Left colon (tissue), 2 donors: ENCODE measurements around the gene KCNV2. TPM values are rescaled to one million over a fixed set of nuclear protein-coding genes. Genes with fewer than 3 reads are reported as not detected.
"Not testable (repeated sequence)": the region's sequence is repeated elsewhere in the genome, so short reads cannot be mapped to it uniquely, and the experiment has no call there.

ENCODE experiments used
- ATAC-seq: fragments of 200-7000 bp; cut with Tn5 transposase; one replicate; pipeline ENCODE4 v1.9.1; 2020; ENCODE audit warnings: mild to moderate bottlenecking, moderate library complexity
- DNase-seq, 2 donors: peaks; one replicate each; pipeline ENCODE4 v3.0.0-alpha.2; 2020
- intact Hi-C, 2 donors: fragments of 100-400 bp; cut with DNase I in 1 of 2; cut with micrococcal nuclease in 1 of 2; formaldehyde crosslinking; loops; one replicate each; pipeline versions ENCODE4 v1.11.2 to v1.14.0; 2022; cut with DNase I, micrococcal nuclease
- long read RNA-seq: library from polyadenylated mRNA; unstranded; transcript quantifications from one replicate; pipeline ENCODE4 v2.0.0, GENCODE V29; 2021
- total RNA-seq, 2 donors: library from RNA; stranded (reverse); fragmentation: NEBNext Ultra II Directional; extraction: Animal tissue kit (Norgen Biotek cat#: 25700); gene quantifications; one replicate each; pipeline ENCODE4 v1.2.1, GENCODE V29; 2021
- donor health status: DM: no; HTN: no; CAD: no.
- donor health status: DM: yes; HTN: yes; CAD: no.

Gene KCNV2
- total RNA-seq, result not detected
- long read RNA-seq, result 0 reads

GRCh38 chr9:2717385-2717784 lies at the start of gene KCNV2:
Gene KCNV2, plus strand, starts transcription at chr9:2717510. Its CDS starts 230 bp downstream, at chr9:2717740.
- intact Hi-C loops, result no loop called here
- ATAC-seq, result no peak
- no peak for DNase-seq

GRCh38 chr9:2673161-2673560 lies 44.1 kb upstream of the KCNV2 start:
- DNase-seq (no peak), ATAC-seq (no peak)
- intact Hi-C loops, result no loop called here

- no peak for DNase-seq
- no peak for ATAC-seq
- intact Hi-C loops, result no loop called here
Measured at GRCh38 chr9:2674141-2674824, 43.0 kb upstream of the KCNV2 start.

- intact Hi-C loops, result no loop called here
- ATAC-seq, result peak; percentile 39
- DNase-seq, result no peak
Measured at GRCh38 chr9:2675834-2676233, 41.5 kb upstream of the KCNV2 start.

DNA sequence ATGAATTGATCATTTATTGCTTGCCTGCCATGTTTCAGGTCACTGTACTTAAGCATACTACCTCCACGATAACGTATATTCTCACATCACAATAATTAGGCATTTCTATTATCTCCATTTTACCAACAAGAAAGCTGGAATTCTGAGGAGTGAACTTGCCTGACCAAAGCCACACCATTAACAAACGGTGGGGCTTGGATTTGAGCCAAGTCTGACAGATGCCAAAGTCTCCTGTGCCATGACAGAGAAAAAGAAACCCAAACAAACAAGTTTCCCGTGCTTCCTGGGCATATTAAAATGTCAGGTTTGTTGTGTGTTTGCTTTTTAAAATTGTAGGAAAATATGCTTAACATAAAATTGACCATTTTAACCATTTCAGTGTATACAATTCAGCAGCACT lies 40.8 kb upstream of the KCNV2 start:
- DNase-seq (peak in 1 of 2 donors; percentile 32), ATAC-seq (peak; percentile 39)
- intact Hi-C loops, result no loop called here

DNA sequence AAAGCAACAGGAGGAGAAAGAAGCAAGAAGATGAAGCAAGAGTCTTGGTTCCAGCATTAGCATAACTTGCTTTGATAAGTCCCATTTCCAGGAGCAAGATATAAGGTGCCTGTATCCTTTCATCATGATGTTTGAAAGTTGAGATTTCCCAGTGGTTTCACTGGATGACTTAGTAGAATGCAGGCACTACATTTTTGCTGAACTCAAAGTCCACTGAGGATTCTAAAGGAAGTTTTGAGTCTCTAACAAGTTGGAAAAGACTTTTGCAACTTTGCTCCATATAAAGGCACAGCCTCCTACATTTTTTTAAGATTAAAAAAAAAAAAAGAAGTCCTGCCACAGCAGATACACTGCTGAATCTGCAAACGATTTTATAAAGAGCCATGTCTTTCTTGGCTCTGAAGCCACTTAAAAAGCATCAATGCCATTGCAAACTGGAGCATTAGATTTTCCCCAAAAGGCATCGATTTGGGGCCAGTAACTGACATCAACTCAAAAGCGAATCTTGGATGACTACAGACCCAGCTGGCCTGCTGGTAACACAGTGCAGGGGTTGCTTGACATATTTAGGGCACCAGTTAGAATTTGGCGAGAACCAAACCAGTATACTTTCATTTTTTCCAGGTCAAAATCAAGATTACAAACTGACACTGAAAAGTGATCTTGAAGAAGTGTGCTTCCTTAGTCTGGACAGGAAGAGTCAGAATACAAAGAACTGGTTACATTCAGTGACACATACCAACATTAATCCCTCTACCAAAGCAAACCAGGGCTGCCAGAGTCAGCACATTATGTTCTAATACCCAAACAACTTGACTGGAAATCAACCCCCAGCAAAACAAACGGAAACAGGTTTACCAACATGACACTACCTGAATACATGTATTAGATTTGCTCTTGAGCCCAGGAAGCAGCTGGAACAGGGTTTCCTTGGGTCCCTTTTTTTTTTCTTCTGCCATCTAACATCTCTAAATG lies 39.1 kb upstream of the KCNV2 start:
- DNase-seq, result no peak

DNA sequence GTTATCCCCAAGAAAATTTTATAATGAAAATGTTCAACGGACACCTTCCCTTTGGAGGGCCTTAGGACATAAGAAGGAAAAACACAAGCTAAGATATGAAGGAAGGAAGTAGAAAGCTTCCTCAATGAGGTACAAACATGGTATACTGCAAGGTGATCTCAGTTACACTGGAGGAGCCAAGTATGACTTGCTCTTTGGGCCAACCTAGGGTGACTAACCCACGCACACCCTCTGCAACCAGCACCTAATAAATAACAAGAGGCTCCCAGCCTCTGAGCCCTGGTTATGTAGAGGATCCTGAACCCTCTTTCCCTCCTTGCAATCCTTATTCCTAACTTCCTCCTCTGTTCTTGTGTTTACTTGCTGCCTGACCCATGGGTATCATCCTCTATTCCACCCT lies 38.3 kb upstream of the KCNV2 start:
- DNase-seq, result no peak
- ATAC-seq, result no peak
- intact Hi-C loops, result no loop called here

More for the DNA sequence above, 39.1 kb upstream of the KCNV2 start:
- intact Hi-C loops, result no loop called here
- no peak for ATAC-seq

- intact Hi-C loops, result no loop called here
- ATAC-seq, result no peak
- DNase-seq, result no peak
Measured at GRCh38 chr9:2681981-2682380, 35.3 kb upstream of the KCNV2 start.

DNA sequence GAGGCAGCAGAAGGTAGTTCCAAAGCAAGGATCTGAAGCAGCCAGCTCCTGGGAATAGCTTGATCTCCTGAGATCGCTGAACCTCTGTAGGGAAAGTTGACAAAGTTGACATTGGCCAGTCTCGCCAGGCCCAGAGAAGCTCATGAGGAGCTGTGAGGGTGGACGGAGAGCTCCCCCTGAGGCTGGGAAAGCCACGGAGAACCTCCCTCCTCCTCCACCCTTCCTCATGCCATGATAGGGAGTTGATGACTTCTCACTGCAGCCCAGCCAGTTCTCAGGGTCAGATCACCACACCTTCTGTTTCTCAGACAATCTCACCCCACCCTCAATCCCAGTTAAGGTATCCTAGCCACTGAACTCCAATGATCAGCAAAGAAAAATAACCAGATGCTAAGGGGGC lies 30.4 kb upstream of the KCNV2 start:
- DNase-seq, result no peak
- intact Hi-C loops, result no loop called here
- no peak for ATAC-seq

DNA sequence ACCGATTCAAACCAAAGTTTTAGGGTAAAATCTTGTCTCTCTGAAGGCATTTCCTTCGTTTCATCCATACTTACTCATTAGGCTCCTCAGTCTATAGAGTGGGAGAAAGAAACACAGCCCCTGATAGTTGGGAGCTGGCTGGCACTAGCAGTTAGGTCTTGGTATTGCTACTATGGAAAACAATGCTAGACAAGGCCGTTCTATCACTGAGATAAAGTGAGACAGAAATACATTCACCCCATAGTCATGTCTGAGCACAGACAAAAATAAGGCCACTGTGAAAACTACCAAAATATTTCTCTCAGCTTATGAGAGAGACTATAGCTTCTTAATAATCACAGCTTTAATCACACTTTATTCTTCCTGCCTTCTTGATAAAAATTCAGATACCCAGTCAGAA lies 28.7 kb upstream of the KCNV2 start:
- no peak for DNase-seq
- no peak for ATAC-seq
- intact Hi-C loops, result no loop called here

DNA sequence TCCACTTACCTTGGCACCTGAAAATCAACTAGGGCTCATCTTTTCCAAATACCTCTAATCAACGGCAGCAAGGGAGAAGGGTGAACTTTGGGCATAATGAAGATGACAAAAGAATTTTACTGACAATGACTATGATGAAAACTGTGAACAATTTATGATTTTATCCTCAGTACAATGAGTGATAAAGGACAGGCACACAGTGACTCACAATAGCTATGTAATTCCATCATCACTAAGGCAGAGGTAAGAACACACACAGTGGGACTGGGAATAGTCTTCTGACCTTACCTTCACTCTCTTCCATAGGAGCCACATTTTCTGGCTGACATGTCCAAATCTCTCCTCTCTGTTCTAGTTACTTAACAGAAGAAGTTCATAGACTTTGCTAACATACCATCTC lies 26.1 kb upstream of the KCNV2 start:
- DNase-seq (no peak), ATAC-seq (no peak)
- intact Hi-C loops, result no loop called here

DNA sequence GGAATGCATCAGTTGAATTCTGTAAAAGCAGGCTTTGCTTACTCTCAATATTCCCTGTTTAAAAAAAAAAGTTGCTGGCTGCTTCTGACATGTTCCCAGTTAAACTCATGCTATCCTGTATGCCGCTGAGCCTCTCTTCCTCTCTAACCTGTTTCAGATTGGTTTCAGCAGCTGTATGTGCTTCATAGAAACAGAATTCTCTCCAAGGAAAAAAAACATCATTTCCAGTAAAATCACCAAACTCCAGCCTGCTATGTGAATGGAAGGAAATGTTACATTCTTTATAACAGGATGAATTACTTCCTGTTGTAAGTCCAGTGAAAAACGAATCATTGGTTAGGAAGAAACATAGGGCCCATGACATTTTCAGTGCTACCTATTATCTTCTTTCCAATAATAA lies 25.7 kb upstream of the KCNV2 start:
- ATAC-seq (no peak), DNase-seq (no peak)
- intact Hi-C loops, result no loop called here

GRCh38 chr9:2693056-2693455 lies 24.3 kb upstream of the KCNV2 start:
- DNase-seq, result no peak
- ATAC-seq, result no peak
- intact Hi-C loops, result no loop called here

DNA sequence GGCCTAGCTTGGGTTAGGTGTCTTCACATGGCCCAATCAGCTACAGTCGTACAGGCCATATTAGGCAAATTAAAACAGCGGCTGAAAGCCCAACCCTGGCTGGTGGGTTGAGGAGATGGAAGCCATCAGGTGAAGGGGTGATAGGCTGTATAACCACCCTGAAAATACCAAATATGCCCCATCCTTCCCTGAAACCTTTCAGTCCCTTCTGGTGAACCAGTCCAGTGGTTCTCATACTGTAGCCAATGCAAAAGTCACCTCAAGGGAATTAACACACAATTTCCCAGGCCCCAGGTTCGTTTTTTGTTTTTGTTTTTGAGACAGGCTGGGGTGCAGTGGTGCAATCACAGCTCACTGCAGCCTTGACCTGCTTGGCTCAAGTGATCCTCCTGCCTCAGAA lies 19.8 kb upstream of the KCNV2 start:
- no peak for DNase-seq
- no peak for ATAC-seq
- intact Hi-C loops, result no loop called here

- ATAC-seq, result no peak
- DNase-seq, result no peak
- intact Hi-C loops, result no loop called here
Measured at GRCh38 chr9:2700398-2700797, 16.9 kb upstream of the KCNV2 start.

DNA sequence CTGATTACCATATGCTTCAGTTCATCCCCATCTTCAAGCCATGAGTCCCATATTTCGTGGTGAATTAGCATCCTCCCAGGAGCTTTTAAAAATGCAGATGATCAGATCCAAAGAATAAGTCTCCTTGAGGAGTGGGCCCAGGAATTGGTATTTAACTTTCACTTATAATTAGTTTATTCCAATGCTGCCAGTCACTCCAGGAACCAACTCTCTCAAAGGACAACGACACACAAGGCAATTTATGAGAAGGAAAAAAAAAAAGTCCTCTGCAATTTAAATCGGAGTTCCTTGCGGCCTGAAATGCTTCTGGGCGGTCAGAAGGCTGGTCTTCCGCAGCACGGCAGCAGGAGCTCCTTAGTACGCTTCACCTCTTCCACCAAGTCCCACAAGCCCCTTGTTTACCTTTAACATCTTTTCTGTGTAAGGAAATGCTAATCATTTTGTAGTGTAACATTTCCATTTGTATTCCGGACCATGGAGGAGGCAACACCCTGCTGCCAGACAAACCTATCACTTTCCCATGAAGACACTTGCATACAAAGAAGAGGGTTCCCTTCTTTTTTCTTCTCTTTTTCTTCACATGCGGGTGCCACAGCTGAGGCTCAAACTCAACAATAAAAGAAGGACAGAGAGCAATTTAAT lies 16.3 kb upstream of the KCNV2 start:
- ATAC-seq (no peak), DNase-seq (no peak)
- intact Hi-C loops, result no loop called here

DNA sequence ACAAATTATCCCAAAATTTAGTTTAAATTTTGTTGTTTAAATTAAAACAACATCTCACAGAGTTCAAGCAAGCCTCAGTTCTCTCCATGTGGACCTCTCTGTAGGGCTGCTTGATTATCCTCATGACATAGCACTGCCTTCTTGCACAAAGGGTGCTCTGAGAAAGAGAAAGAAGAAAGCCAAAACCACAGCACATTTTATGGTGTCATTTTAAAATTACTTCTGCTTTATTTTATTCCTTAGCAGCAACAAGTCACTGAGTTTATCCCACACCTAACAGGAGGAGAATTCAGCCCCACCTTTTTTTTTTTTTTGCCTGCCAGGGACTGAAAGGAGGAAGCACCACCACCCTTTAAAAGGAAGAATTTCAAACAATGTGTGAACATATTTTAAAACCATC lies 12.8 kb upstream of the KCNV2 start:
- DNase-seq (no peak), ATAC-seq (peak; percentile 80)
- intact Hi-C loops, result no loop called here

DNA sequence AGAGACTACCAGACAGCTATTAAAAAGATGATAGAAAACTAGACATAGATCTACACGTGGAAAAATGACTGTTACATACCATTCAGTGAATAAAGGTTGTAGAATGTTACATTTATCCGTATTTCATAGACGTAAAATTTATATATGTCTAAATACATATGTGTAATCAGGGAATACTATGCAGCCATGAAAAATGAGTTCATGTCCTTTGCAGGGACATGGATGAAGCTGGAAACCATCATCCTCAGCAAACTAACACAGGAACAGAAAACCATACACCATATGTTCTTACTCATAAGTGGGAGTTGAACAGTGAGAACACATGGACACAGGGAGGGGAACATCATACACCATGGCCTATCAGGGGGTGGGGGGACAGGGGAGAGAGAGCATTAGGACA lies 10.1 kb upstream of the KCNV2 start:
- ATAC-seq, result not testable (repeated sequence)

DNA sequence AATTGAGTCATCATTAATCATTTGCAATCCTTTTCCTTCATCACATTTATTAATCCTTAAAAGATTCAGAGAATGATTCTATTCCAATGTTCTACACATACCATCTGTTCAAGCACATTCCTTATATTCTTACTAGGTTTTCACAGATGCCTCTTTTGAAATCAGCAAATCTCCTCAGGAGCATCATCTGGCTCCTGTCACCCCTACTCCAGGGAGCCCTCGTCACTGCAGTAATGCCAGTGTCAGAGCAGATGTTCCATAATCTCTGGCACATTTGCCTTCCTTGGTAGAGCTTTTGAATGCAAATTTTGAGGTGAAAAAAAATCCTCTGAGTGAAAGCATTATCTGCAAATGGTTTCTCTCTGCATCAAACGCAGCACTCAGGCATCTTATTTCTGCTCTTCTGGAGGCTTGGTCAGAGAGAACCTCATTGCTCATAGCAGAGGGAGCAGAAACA lies 7.6 kb upstream of the KCNV2 start:
- DNase-seq, result no peak
- intact Hi-C loops, result no loop called here
- ATAC-seq, result no peak

More for the DNA sequence above, 10.1 kb upstream of the KCNV2 start:
- intact Hi-C loops, DNase-seq: not testable (repeated sequence)

DNA sequence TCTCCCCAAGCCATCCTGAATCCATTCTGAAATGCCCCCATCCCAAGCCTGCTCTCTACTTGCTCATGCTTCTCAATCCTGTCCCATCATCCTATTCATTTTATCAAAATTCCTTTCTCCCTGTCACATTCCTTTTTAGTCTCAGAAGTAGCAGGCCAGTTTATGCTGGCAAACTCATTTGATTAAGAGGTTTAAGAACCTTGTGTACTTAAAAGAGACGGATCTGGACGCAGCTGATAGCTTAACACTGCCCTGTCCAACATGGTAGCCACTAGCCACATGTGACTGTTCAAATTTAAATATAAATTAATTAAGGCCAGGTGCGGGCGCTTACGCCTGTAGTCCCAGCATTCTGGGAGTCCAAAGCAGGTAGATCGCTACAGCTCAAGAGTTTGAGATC lies 5.6 kb upstream of the KCNV2 start:
- DNase-seq, result no peak
- ATAC-seq, result no peak
- intact Hi-C loops, result no loop called here
